ENCODE measurements around the gene PRDM16.

The PRDM16 gene

DNA sequence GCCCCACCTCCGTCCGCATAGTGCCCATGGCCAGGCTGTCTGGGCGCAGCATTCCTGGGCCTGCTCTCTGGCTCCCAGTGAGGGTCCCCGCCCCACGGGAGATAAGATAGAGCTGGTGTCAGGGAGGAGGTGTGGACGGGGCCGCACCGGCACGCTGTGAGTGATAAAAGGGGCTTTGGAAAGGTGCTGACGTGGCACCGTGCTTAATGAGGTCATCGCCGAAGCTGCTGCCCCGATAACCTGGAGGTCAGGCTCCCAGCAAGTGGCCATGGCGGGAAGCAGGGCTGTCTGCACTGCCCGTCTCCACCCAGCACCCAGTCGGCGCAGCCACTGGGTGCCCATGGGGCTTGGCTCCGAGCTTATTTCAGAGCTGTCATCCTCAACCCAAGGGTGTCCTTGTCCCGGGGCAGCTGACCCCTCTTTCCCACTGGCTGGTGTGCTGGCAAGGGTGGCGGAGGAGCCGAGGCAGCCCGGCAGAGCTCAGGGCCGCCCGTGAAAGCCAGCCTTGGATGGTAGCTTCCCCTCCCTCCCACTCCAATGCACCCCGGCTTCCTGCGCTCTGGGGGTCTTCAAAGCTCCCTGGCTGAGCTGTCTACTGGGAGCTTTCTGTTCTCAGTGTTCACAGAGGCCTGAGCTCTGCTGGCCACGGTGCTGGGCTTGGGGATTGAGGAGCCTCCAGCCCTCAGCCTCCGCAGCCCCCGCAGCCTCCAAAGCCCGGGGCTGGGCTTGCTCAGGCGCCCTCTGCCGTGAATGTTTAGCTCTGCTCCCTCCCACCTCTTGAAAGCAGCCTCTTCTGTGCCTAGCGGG lies 280.4 kb downstream of the PRDM16 start:
- no peak for DNase-seq

GRCh38 chr1:3349968-3350299 lies 280.9 kb downstream of the PRDM16 start:
- DNase-seq: no peak

DNA sequence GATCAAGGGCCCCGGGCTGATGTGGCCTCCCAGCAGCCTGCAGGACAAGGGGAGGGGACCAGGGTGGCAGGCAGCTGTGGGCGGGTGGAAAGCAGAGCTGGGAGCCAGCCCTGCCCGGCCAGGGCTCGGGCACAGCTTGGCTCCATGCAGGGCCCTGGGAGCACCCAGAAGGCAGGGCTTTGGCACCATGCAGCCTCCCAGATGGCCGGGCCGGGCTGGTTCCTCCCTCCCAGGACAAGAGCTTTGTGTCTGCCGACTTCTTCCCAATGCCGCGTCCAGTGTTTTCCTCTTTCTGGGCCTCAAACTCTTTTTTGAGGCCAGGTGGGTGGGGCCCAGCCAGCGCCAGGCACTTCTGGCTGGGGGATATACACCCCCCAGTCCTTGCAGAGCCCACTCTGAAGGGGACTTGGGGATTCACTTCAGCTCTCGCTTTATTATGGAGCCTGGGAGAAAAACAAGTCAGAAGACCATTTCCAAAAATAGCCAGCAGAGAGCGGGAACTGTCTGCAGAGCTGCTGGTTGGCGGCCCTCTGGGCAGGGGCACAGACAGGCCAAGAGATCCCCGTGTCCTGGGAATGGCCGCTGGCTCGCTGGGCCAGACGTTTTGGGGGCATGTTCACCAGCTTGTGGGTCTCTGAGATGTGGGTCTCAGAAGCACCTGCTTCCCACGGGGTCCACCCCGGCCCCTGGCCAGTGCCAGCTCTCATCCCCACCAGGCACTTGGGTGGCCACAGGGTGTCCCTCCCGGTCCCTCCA lies 281.7 kb downstream of the PRDM16 start:
- no peak for DNase-seq

GRCh38 chr1:3351449-3352298 lies 282.7 kb downstream of the PRDM16 start:
- DNase-seq: no peak

DNA sequence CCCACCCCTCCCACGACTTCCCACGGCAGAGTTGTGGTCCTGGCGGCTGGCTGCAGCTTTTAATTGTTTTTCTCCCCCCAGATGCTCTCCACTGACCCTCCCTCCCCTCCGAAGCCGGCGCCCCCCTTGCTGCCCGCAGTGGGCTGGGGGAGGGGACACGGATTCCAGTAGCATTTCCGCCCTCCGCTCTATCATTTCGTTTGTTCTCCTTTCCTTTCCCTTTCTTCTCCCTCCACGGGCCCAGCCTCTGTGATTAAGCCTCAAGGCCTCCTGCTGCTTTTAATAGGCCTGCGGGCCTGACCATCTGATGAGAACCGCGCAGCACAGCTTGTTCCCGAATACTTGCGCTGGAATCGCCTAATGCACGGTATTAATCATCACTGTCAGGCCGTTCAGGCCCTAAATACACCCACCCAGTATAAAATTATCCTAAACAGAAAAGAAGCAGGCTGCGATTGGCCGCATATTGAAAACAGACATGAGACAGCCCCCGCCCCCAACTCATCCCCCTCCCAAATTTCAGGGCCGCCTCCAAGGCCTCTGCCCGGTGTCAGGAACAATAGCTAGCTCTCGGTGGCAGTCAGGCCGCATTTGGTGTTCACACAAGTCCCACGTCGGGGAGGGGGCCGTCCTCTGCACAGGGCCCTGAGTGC lies 283.4 kb downstream of the PRDM16 start:
- DNase-seq: no peak

- no peak for DNase-seq
Observed at GRCh38 chr1:3352952-3353331, 283.9 kb downstream of the PRDM16 start.

- DNase-seq: no peak
Observed at GRCh38 chr1:3353876-3354275, 284.9 kb downstream of the PRDM16 start.

- DNase-seq: no peak
Observed at GRCh38 chr1:3355089-3355488, 286.1 kb downstream of the PRDM16 start.

DNA sequence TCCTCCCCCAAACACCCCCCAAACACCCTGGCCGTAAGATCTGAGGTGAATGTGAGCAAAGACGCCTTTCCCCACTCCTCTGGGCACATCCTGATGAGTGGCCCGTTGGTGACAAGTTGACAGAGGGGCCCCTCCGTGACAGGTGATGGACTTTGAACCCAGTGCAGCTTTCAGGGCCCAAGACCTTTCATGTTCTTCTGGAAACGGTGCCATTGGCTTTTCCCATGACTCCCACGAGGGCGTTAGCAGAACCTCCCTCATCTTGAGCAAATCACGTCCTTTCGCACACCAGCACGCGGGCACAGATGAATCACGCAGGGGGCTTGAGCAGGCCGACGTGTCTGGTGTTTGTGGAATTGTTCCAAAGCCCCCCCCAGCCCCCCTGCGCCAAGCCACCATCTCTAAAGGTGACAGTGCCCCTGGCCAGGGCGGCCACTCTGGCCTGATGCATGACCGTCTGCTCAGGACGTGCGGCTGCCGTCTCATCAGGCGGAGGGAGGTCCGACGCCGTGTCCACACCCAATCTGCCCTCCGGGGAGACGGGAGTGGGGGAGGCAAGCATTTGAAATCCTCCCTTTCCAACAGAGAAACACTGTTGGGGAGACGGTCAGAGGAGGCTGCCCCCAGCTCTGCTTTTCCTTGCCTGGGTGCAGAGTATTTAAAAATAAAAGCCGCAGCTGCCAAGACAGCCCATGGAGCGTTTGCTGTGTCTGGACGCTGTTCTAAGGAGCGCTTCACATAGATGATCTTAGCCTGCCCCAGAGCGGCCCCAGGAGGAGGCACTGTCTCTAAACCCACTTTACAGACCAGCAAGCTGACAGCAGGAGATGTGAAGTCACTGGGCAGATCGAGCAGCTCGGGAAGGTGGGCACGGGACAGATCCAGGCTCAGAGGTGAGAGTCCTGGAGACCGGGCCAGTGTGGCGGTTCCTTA lies 287.2 kb downstream of the PRDM16 start:
- DNase-seq: no peak

DNA sequence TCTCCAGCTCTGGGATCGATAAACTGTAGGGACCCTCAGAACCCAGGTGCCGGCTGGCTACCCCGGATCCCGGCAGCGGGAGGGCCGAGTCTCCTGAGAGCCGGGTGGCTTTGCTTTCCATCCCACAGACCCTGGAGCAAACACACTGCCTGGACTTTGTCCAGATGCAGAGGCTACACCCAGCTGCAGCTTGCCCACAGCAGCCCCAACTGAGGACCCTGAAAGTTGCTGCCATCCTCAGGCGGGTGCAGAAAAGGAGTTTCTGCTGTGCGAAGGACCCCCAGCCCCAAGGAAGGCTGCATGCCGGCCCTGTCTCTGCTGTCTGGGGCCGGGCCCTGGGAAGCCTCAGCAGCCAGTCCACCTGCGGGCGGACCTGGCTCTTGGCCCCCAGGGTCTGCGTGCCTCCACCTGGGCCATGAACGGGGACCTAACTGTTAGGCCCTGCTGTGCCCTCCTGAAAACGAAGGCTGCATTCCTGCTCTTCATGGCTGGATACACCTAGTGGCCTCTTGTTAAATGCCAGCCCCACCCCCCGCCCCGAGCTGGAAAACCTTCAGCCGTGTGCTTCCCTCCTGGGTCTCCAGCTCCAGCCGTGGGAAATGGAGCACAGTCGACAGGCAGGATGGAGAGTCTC lies 287.9 kb downstream of the PRDM16 start:
- no peak for DNase-seq

DNA sequence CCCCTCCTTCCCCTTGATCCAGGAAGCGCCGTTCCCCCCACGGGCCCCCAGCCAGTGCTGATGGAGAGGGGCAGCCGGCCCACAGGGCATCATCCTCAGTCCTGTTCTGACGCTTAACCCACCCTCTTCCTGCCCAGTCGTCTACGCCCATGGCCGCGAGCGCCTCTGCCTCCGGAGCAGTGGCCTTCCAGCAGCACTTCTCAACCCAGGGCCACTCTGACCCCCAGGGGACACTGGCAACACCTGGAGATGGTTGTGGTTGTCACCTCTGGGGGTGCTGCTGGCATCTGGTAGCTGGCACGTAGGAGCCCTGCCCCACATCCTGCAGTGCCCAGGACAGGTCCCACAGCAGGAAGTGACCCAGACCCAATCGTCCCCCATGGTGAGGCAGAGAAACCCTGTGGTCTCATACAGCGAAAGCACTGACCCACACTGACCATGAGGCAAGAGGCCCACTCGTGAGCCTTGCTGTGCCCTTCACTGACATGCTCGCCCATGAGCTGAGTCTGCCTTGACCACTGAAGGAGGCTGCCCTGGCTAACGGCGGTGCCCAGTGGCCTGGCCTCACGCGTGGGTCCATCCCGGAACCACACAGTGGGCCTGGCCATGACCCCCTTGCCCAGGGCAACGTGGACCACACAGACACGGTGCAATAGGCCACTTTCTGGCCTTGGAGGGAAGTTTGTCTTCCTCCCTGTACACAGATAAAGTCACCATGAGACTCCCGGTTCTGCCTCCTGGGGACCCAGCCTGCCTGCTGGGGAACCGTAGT lies 288.7 kb downstream of the PRDM16 start:
- DNase-seq: no peak

- DNase-seq: no peak
Observed at GRCh38 chr1:3359351-3359750, 290.3 kb downstream of the PRDM16 start.

DNA sequence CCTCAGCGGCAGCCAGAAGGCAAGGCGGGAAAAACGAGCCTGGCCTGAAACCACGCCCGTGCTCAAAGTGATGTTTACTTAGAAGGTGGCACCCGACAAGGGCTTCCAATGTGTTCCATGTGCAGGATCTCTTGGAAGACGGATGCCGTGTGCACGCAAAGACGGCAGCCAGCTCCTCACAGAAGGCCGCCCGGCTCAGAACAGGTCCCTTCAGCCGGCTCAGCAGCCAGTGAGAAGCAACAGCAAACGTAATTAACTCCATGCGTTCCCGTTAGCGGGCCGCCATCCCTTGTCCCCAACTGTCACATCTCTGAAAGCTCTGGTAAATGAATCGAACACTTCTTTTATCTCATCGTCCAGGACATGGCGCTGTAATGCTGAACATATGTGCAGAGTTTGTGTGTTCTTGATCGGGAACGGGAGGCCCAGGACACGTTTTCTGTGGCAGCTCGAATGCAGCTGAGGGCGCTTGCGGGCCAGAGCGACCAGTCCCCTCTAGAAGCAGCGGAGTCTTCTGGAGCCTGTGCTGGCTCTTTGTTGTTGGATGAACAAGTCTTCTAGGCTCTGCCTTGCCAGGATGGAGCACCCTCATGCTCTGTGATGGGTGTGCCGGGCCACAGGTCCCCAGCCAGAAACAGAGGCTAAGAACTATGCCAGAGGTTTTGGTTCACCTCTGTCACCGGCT lies 290.9 kb downstream of the PRDM16 start:
- no peak for DNase-seq

DNA sequence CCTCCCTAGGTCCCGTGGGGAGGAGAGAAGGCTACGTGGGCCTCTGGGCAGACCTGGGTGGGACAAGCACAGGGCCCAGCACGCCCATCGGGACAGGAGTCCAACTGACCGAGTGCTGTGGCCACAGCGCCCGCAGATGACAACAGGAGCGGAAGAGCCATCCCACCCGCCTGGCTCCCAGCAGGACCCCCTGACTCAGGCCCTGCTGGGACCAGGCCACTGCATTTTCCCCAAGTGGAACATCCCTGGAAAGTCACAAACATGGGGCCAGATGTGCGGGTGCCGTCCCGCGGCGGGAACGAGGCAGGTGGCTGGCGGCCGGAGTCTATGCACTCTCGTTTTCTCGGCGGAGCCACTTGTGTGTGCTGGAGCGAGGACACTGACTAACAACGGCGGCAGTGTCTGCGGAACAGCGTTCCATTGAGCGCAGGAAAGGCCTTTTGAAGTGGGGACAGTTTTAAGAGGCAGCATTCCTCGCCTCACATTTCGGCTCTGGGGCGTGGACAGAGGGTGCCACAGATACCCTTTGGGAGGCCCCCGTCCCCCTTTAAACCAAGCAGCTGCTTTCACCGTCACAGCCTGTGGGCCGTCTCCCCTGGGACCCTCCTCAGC lies 291.7 kb downstream of the PRDM16 start:
- no peak for DNase-seq

DNA sequence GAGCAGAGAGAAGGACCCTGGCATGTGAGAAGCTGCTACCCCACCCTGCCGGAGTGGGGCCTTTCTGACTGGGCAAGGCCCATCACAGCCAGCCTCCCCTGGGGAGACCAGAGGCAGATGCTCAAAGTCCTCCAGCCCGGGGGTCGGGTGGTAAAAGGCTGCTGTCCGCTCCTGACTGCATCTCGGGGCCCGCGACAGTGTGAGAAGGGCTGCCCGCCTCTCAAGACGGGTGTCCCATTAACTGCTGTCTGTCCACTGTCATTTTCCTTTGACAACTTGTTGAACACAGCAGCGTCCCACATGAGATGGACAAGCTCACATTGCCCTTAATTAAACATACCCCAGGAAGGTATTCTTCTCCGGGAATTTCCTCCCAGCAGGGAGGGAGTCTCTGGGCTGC lies 294.0 kb downstream of the PRDM16 start:
- DNase-seq: no peak

GRCh38 chr1:3363756-3364155 lies 294.8 kb downstream of the PRDM16 start:
- no peak for DNase-seq

DNA sequence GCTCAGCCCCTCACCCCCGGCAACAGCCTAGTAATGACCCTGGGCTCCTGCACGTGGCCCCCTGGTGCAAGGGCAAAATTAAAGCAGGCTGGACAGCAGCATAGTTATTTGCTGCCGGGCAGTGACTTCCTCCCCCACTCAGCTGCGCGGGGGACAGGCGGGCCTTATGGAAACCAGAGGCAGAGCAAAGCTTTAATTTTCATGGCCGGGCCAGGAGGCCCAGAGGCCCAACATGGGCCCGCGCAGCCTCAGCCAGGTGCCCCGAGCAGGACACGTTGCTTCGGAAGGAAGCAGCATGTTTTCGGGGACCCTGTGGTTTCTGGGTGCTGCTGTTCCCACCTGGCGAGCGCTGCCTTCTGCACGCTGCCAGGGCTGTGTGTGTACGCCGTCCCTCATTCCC lies 295.5 kb downstream of the PRDM16 start:
- DNase-seq: no peak

DNA sequence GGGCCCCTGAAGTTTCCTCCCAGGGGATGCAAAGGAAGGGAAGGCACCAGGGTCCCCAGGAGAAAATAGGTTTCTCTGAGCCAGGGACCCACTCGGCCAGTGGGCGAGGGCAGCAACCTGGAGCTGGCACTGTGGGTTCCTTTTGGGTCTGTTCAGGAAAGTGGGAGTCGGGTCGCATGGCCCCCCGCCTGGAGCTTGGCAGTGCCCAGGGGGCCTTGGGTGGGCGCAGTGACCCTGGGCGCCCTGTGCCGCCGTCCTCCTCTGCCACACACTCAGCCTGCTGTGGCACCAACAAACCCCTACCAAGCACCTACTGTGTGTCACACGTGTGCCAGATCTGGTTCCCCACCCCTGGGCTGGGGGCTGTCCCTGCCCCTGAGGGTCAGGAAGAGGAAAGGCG lies 296.0 kb downstream of the PRDM16 start:
- no peak for DNase-seq

- no peak for DNase-seq
Observed at GRCh38 chr1:3365523-3366125, 296.6 kb downstream of the PRDM16 start.

All from CD4-positive, alpha-beta T cell treated with Interleukin-1 beta for 1 hour (primary cell).